PC-9 (cell line): ENCODE measurements around the gene PINLYP.

Experiments used
- EZH2 ChIP-seq: fragments of 200-600 bp; sonication (generic); IDR thresholded peaks from 2 replicates; pipeline ENCODE4 v1.8.0; 2017; ENCODE audit warnings: antibody characterized with exemption, low read depth
- TF ChIP-seq, protein P1 (sequence below): fragments of 200-600 bp; sonication (generic); conservative IDR thresholded peaks from 2 replicates; pipeline ENCODE4 v1.6.1; 2017; ENCODE audit warnings: mixed run types, antibody characterized with exemption, mild to moderate bottlenecking, moderate library complexity

- TF ChIP-seq, protein P1, sequence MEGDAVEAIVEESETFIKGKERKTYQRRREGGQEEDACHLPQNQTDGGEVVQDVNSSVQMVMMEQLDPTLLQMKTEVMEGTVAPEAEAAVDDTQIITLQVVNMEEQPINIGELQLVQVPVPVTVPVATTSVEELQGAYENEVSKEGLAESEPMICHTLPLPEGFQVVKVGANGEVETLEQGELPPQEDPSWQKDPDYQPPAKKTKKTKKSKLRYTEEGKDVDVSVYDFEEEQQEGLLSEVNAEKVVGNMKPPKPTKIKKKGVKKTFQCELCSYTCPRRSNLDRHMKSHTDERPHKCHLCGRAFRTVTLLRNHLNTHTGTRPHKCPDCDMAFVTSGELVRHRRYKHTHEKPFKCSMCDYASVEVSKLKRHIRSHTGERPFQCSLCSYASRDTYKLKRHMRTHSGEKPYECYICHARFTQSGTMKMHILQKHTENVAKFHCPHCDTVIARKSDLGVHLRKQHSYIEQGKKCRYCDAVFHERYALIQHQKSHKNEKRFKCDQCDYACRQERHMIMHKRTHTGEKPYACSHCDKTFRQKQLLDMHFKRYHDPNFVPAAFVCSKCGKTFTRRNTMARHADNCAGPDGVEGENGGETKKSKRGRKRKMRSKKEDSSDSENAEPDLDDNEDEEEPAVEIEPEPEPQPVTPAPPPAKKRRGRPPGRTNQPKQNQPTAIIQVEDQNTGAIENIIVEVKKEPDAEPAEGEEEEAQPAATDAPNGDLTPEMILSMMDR, result no peak
- TF ChIP-seq EZH2, result no peak
Measured at GRCh38 chr19:43591904-43592772, 16.5 kb downstream of the PINLYP start.
